SW480 (cell line): ENCODE measurements around the gene SLC13A3.

Source experiments
- DNase-seq: peaks from one replicate; pipeline ENCODE4 v3.0.0-alpha.2; 2016; ENCODE audit warnings: low spot score

SLC13A3 gene

GRCh38 chr20:46578745-46579144, 72.5 kb downstream of the SLC13A3 start:
- no peak for DNase-seq

- DNase-seq = no peak
Observed at GRCh38 chr20:46576774-46577395, 74.4 kb downstream of the SLC13A3 start.

GRCh38 chr20:46575937-46576461, 75.3 kb downstream of the SLC13A3 start:
- DNase-seq = no peak

- no peak for DNase-seq
Observed at GRCh38 chr20:46575394-46575793, 75.9 kb downstream of the SLC13A3 start.

- no peak for DNase-seq
Observed at GRCh38 chr20:46573788-46574584, 77.3 kb downstream of the SLC13A3 start.

GRCh38 chr20:46573234-46573633, 78.0 kb downstream of the SLC13A3 start:
- DNase-seq = no peak

- no peak for DNase-seq
Observed at GRCh38 chr20:46572790-46573189, 78.5 kb downstream of the SLC13A3 start.

- DNase-seq = no peak
Observed at GRCh38 chr20:46572153-46572552, 79.1 kb downstream of the SLC13A3 start.

- no peak for DNase-seq
Observed at GRCh38 chr20:46571418-46571817, 79.8 kb downstream of the SLC13A3 start.

GRCh38 chr20:46570956-46571355, 80.3 kb downstream of the SLC13A3 start:
- no peak for DNase-seq

- no peak for DNase-seq
Observed at GRCh38 chr20:46569961-46570360, 81.3 kb downstream of the SLC13A3 start.

GRCh38 chr20:46568570-46569129, 82.6 kb downstream of the SLC13A3 start:
- no peak for DNase-seq

- DNase-seq = no peak
Observed at GRCh38 chr20:46566125-46566524, 85.1 kb downstream of the SLC13A3 start.

GRCh38 chr20:46564241-46564957, 86.9 kb downstream of the SLC13A3 start:
- DNase-seq = no peak

- no peak for DNase-seq
Observed at GRCh38 chr20:46563860-46564221, 87.4 kb downstream of the SLC13A3 start.

GRCh38 chr20:46563170-46563859, 87.9 kb downstream of the SLC13A3 start:
- DNase-seq = no peak

GRCh38 chr20:46562373-46563169, 88.7 kb downstream of the SLC13A3 start:
- DNase-seq = peak; percentile 63

GRCh38 chr20:46562009-46562372, 89.3 kb downstream of the SLC13A3 start:
- no peak for DNase-seq

GRCh38 chr20:46559685-46560440, 91.4 kb downstream of the SLC13A3 start:
- DNase-seq = no peak

GRCh38 chr20:46559001-46559400, 92.3 kb downstream of the SLC13A3 start:
- no peak for DNase-seq
